ENCODE results near the gene PHYHD1.

PHYHD1 gene

GRCh38 chr9:128920381-128921058 is at the start of gene PHYHD1:
TSS of gene PHYHD1 (plus strand) at chr9:128920982. CDS start at chr9:128922324, 1,342 bp downstream.
- no peak for TF ChIP-seq CTCF (IDR thresholded peaks at IDR 0.05; ENCODE audit: insufficient read depth, missing control alignments)
- FAIRE-seq (no peak), DNase-seq (ENCODE audit: insufficient read length, low spot score) (peak; percentile 36)

- no peak for TF ChIP-seq CTCF (IDR thresholded peaks at IDR 0.05; ENCODE audit: insufficient read depth, missing control alignments)
- FAIRE-seq = no peak
- no peak for DNase-seq (ENCODE audit: insufficient read length, low spot score)
These were observed 42.9 kb upstream of the PHYHD1 start for GRCh38 chr9:128877852-128878251.

DNA sequence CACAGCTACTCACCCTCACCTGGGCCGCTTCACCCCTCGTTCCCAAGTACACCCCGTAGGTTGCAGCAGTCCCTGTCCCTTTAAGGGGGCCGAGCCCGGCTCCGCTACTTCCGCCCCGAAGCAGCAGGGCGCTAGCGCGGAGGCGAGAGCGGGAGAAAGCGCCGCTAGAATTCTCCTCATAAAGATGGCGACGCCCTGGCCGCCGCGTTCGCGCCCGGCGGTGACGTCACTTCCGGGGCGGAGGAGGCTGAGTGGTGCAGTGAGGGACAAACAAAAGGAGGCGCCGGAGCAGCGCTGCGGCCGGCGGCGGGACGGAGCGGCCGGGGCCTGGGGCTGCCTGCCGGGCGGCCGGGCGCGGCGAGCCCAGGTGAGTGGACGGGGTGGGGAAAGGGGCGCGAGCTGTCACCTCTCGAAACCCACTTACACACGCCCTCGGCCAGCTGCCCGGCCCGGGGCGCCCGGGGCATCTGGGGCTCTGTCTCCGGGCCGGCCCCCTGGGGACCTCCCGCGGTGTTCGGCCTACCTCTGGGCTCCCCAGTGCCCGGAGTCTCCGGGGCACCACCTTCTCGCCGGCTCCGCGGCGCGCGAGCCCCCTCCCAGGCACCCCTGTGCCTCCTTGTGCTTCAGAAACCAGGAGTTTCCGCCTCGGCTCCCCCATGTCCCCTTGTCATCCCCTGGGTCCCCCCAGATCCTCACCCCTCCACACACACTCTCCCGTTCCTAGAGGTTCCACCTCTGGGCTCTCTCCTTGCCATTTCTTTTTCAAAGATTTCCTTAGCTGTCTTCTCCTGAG is 38.7 kb upstream of the PHYHD1 start, which contains the start of the genes KYAT1 and LRRC8A:
Gene KYAT1 (minus strand): TSS at position 67 of the 793 bp plus-strand sequence. CDS start 36,545 bp downstream, outside the sequence.
Gene LRRC8A (plus strand): TSS at position 250 of the 793 bp plus-strand sequence. CDS start 25,032 bp downstream, outside the sequence.
- TF ChIP-seq CTCF (IDR thresholded peaks at IDR 0.05; ENCODE audit: insufficient read depth, missing control alignments) = no peak
- DNase-seq (ENCODE audit: insufficient read length, low spot score) (peak; percentile 96), FAIRE-seq (no peak)

- FAIRE-seq (no peak), DNase-seq (ENCODE audit: insufficient read length, low spot score) (no peak)
- TF ChIP-seq CTCF (IDR thresholded peaks at IDR 0.05; ENCODE audit: insufficient read depth, missing control alignments) = no peak
These were observed 37.8 kb upstream of the PHYHD1 start for GRCh38 chr9:128882677-128883603.

DNA sequence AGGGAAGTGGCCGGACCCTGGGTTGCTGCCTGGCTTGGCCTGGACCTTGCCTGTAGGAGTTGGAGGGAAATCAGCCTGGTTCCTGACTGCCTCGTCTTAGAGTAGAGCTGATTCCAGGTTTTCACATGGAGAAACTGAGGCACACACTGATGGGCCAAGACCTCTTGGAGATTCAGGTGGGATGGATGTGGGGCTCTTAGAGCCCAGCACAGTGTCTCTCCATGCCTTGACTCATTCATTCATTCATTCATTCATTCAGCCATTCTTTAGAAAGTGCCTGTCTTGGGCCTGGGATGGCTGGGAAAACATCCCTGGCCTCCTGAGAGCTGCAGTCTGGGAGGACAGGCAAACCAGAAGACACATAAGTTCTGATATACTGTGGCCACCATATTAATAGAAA is 36.6 kb upstream of the PHYHD1 start:
- no peak for FAIRE-seq
- no peak for DNase-seq (ENCODE audit: insufficient read length, low spot score)
- no peak for TF ChIP-seq CTCF (IDR thresholded peaks at IDR 0.05; ENCODE audit: insufficient read depth, missing control alignments)

- DNase-seq (ENCODE audit: insufficient read length, low spot score) (no peak), FAIRE-seq (no peak)
- no peak for TF ChIP-seq CTCF (IDR thresholded peaks at IDR 0.05; ENCODE audit: insufficient read depth, missing control alignments)
These were observed 35.4 kb upstream of the PHYHD1 start for GRCh38 chr9:128885376-128885775.

Measured in D721Med (cell line).